Measurements from ENCODE around the gene SLA2.
A peak's percentile ranks its signal among the peaks of the same experiment; 100 is the strongest.

The SLA2 gene

GRCh38 chr20:36604952-36605398 is 41.0 kb downstream of the SLA2 start:
- no peaks in the 10 kb centered on the region for H4K20me1 ChIP-seq (ENCODE audit: insufficient read depth, low read length)
- peak overlapping the region; percentile 80 for H3K4me2 ChIP-seq (ENCODE audit: low read length)
- H3K9ac ChIP-seq (ENCODE audit: low read length) = peak overlapping the region; percentile 73
- peaks cover 27% of the 10 kb centered on the region for H3K4me1 ChIP-seq (ENCODE audit: insufficient read depth, low read length, severe bottlenecking)
- peak overlapping the region; percentile 83 for H3K27ac ChIP-seq (ENCODE audit: low read depth, low read length, poor library complexity, severe bottlenecking)
- H3K9me3 ChIP-seq (ENCODE audit: low read length) = no peaks in the 10 kb centered on the region
- no peaks in the 10 kb centered on the region for H3K27me3 ChIP-seq (ENCODE audit: insufficient read depth, low read length)
- H3K9me2 ChIP-seq (ENCODE audit: low read depth, low read length) = no peaks in the 10 kb centered on the region
- H2AFZ ChIP-seq (ENCODE audit: low read length) = peak overlapping the region; percentile 29; the same call in 1 of the 2 replicates
- H3F3A ChIP-seq (ENCODE audit: insufficient read depth, low read length) = no peaks in the 10 kb centered on the region
- TF ChIP-seq EZH2 (IDR thresholded peaks at IDR 0.05; ENCODE audit: borderline replicate concordance, low read length) (no peak), CTCF (IDR thresholded peaks at IDR 0.05; ENCODE audit: low read length) (no peak)
- H3K79me2 ChIP-seq (ENCODE audit: insufficient read depth, low read length) = peaks cover 22% of the 10 kb centered on the region
- H3K36me3 ChIP-seq (ENCODE audit: insufficient read depth, low read length) = peaks cover 27% of the 10 kb centered on the region
- peak overlapping the region; percentile 93 for H3K4me3 ChIP-seq (ENCODE audit: low read depth, low read length, poor library complexity, severe bottlenecking)

GRCh38 chr20:36601540-36601939 is 44.5 kb downstream of the SLA2 start:
- Histone ChIP-seq H4K20me1 (ENCODE audit: insufficient read depth, low read length) (no peaks in the 10 kb centered on the region), H3K4me3 (ENCODE audit: low read depth, low read length, poor library complexity, severe bottlenecking) (no peak overlapping the region), H3K36me3 (ENCODE audit: insufficient read depth, low read length) (no peaks in the 10 kb centered on the region), H3K9me3 (ENCODE audit: low read length) (no peaks in the 10 kb centered on the region), H3K79me2 (ENCODE audit: insufficient read depth, low read length) (peaks cover 9% of the 10 kb centered on the region), H2AFZ (ENCODE audit: low read length) (no peak overlapping the region), H3K27me3 (ENCODE audit: insufficient read depth, low read length) (no peaks in the 10 kb centered on the region), H3K4me2 (ENCODE audit: low read length) (no peak overlapping the region), H3K27ac (ENCODE audit: low read depth, low read length, poor library complexity, severe bottlenecking) (no peak overlapping the region), H3K9me2 (ENCODE audit: low read depth, low read length) (no peaks in the 10 kb centered on the region), H3K4me1 (ENCODE audit: insufficient read depth, low read length, severe bottlenecking) (peaks cover 22% of the 10 kb centered on the region), H3F3A (ENCODE audit: insufficient read depth, low read length) (no peaks in the 10 kb centered on the region), H3K9ac (ENCODE audit: low read length) (no peak overlapping the region)
- no peak for TF ChIP-seq CTCF (IDR thresholded peaks at IDR 0.05; ENCODE audit: low read length)
- TF ChIP-seq EZH2 (IDR thresholded peaks at IDR 0.05; ENCODE audit: borderline replicate concordance, low read length) = no peak

GRCh38 chr20:36599912-36600345 is 46.1 kb downstream of the SLA2 start:
- H3K4me2 ChIP-seq (ENCODE audit: low read length) = no peak overlapping the region
- H3K36me3 ChIP-seq (ENCODE audit: insufficient read depth, low read length) = no peaks in the 10 kb centered on the region; the same call in 1 of the 2 replicates
- H3K4me3 ChIP-seq (ENCODE audit: low read depth, low read length, poor library complexity, severe bottlenecking) = no peak overlapping the region
- TF ChIP-seq CTCF (IDR thresholded peaks at IDR 0.05; ENCODE audit: low read length) = no peak
- no peak for TF ChIP-seq EZH2 (IDR thresholded peaks at IDR 0.05; ENCODE audit: borderline replicate concordance, low read length)
- H3K27me3 ChIP-seq (ENCODE audit: insufficient read depth, low read length) = no peaks in the 10 kb centered on the region
- H3K9me2 ChIP-seq (ENCODE audit: low read depth, low read length) = no peaks in the 10 kb centered on the region
- no peaks in the 10 kb centered on the region for H4K20me1 ChIP-seq (ENCODE audit: insufficient read depth, low read length)
- no peaks in the 10 kb centered on the region for H3K79me2 ChIP-seq (ENCODE audit: insufficient read depth, low read length)
- H3K9ac ChIP-seq (ENCODE audit: low read length) = no peak overlapping the region
- H3K9me3 ChIP-seq (ENCODE audit: low read length) = no peaks in the 10 kb centered on the region
- H3K27ac ChIP-seq (ENCODE audit: low read depth, low read length, poor library complexity, severe bottlenecking) = peak overlapping the region; percentile 65
- no peaks in the 10 kb centered on the region for H3F3A ChIP-seq (ENCODE audit: insufficient read depth, low read length)
- no peak overlapping the region for H2AFZ ChIP-seq (ENCODE audit: low read length)
- H3K4me1 ChIP-seq (ENCODE audit: insufficient read depth, low read length, severe bottlenecking) = peaks cover 31% of the 10 kb centered on the region

Measured in OCI-LY1 (cell line).